HG02943 (cell line): ENCODE data around the gene S100A8.
"Not testable (repeated sequence)": the region's sequence is repeated elsewhere in the genome, so short reads cannot be mapped to it uniquely, and the experiment has no call there.

Experiments used
- ATAC-seq: cut with Tn5 transposase; IDR thresholded peaks from one replicate; pipeline ENCODE4 v1.9.1; 2021; ENCODE audit warnings: mild to moderate bottlenecking, low read depth, moderate library complexity; ENCODE audit not compliant: unreplicated experiment

Gene S100A8

GRCh38 chr1:153417136-153417888 is 26.4 kb upstream of the S100A8 start:
- no peak for ATAC-seq

GRCh38 chr1:153415850-153416570 is 25.1 kb upstream of the S100A8 start, which contains the start of gene S100A7A:
TSS of gene S100A7A (plus strand) at chr1:153416520. CDS start at chr1:153418083, 1,563 bp downstream.
- ATAC-seq, result no peak

GRCh38 chr1:153413961-153414360 is 23.1 kb upstream of the S100A8 start:
- ATAC-seq, result not testable (repeated sequence)

GRCh38 chr1:153407274-153407673 is 16.4 kb upstream of the S100A8 start:
- not testable (repeated sequence) for ATAC-seq

GRCh38 chr1:153405825-153406599 is 15.1 kb upstream of the S100A8 start:
- ATAC-seq, result not testable (repeated sequence)

GRCh38 chr1:153404768-153405167 is 13.9 kb upstream of the S100A8 start:
- no peak for ATAC-seq

GRCh38 chr1:153404086-153404635 is 13.3 kb upstream of the S100A8 start:
- no peak for ATAC-seq

- ATAC-seq, result no peak
These were observed 12.7 kb upstream of the S100A8 start for GRCh38 chr1:153403421-153404085.

GRCh38 chr1:153402226-153402625 is 11.4 kb upstream of the S100A8 start:
- no peak for ATAC-seq

GRCh38 chr1:153401461-153401860 is 10.6 kb upstream of the S100A8 start:
- ATAC-seq, result no peak

- ATAC-seq, result no peak
These were observed 9.4 kb upstream of the S100A8 start for GRCh38 chr1:153400244-153400643.

GRCh38 chr1:153399401-153400055 is 8.7 kb upstream of the S100A8 start:
- ATAC-seq, result no peak

GRCh38 chr1:153397924-153398651 is 7.2 kb upstream of the S100A8 start:
- no peak for ATAC-seq

GRCh38 chr1:153397051-153397923 is 6.4 kb upstream of the S100A8 start:
- no peak for ATAC-seq

GRCh38 chr1:153396461-153396860 is 5.6 kb upstream of the S100A8 start:
- no peak for ATAC-seq

GRCh38 chr1:153395776-153396175 is 4.9 kb upstream of the S100A8 start:
- ATAC-seq, result no peak

GRCh38 chr1:153395136-153395685 is 4.3 kb upstream of the S100A8 start:
- ATAC-seq, result no peak

GRCh38 chr1:153394391-153394790 is 3.5 kb upstream of the S100A8 start:
- no peak for ATAC-seq
